AG08396 (cell line): Measurements from ENCODE around the gene TGFB2.
A peak's percentile ranks its signal among the peaks of the same experiment; 100 is the strongest.
"Not testable (repeated sequence)": the region's sequence is repeated elsewhere in the genome, so short reads cannot be mapped to it uniquely, and the experiment has no call there.

Experiments
- DNase-seq: peaks from one replicate; pipeline ENCODE4 v3.0.0; 2012; ENCODE audit warnings: low spot score, mixed read lengths

TGFB2 gene

DNA sequence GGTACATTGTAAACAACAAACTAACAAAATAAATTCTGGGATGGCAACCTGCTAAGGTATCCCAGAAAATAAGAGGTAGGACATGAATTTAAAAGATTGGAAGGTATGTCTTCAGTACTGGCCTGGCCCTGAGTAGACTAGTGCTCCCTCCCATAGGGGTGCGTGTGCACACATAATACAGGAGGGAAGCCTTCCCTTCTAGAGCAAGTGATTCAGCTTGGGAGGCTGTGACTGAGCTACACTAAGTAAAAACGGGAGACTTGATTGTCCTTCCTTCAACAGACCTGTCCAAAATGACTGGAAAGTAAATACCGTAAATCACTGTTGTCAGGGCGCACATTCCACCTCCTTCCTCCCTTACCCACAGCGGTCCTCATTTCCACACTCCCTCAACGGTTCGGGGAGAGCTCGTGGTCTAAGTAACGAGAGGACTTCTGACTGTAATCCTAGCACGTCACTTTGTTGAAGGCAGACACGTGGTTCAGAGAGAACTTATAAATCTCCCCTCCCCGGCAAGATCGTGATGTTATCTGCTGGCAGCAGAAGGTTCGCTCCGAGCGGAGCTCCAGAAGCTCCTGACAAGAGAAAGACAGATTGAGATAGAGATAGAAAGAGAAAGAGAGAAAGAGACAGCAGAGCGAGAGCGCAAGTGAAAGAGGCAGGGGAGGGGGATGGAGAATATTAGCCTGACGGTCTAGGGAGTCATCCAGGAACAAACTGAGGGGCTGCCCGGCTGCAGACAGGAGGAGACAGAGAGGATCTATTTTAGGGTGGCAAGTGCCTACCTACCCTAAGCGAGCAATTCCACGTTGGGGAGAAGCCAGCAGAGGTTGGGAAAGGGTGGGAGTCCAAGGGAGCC lies at the start of gene TGFB2:
Gene TGFB2, plus strand, starts transcription at position 523 of the 859 bp plus-strand sequence. CDS start 1,366 bp downstream, outside the sequence.
- peak; percentile 67 for DNase-seq

DNA sequence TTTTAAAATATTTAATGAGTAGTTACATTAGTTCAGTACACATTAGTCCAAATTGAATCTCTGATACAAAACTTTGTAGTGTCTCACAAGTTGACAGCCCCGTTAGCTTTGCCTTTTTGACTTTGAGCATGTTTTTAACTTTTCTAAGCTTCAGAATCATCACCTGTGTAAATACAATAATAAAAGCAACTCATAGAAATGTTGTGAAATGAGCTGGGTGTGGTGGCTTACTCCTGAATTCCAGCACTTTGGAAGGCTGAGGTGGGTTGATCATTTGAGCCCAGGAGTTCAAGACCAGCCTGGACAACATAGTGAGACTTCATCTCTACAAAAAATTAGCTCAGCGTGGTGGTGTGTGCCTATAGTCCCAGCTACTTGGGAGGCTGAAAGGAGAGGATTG lies 49.0 kb upstream of the TGFB2 start:
- no peak for DNase-seq

DNA sequence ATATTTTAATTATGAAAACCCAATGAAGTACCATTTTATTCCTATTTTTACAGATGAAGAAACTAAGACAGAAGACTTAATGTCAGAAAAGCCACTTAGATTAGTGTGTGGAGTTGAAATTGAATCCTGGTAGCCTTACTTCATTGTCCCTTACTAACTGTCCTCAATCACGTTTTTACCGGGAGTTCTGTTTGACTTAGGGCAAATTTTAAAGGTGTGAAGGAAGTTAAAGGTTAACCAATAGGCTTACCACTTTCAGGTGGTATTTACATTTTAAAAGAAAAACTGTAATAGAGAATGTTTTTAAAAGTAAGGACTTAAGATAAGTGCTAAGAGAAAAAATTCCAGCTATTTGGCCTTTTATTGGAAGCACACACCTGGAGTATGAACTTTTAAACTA lies 47.7 kb upstream of the TGFB2 start:
- no peak for DNase-seq

DNA sequence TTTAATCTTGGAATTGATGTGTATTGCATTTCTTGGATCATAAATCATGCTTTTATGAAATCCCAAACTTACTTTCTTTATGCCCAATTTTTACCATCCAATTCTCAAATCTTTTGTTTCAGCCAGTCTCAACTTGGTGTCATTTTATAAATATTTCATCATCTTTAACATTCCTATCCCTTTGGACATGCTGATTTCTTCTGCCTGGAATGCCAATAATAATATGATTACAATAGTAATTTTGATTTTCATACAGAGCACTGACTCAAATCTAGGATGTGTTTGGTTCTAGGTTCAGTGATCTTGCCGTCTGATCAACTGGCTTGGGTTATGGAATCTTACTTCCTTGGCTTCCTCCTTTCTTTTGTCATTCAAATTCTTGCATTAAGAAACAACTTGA lies 47.3 kb upstream of the TGFB2 start:
- DNase-seq: no peak

DNA sequence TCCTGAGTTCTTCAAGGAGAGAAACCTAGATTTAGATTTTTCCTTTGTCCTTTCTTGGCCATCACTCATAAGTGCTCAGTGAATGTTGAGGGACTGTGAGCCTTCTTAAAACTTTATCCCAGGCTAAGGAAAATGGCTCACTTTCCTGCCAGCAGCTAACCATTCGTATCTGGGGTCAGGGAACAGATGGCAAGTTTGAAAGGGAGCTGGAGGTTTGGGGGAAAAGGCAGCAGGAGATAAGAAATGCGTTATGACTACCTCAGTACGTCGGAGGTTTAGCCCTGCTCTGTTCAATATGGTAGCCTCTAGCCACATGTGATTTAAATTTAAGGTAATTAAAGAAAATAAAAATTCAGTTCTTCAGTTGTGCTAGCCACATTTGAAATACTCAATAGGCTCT lies 46.7 kb upstream of the TGFB2 start:
- no peak for DNase-seq

DNA sequence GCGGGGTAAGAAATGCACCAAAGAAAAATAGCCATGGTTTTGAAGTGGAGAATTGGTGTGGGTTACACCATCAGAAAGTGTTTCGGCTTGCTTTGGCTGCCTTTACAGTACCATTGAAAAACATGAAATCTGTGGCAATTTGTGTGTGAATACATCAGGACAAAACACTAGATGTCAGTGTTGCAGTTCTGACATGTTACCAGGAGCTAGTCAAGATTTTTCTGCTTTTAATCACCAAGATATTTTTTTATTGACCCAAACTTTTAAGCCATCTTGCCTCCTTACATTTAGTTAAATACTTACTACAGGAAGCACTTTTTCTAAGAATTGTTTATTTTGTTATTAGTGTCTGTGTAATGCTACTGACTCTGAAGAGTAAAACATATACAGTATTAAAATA lies 45.7 kb upstream of the TGFB2 start:
- DNase-seq: peak; percentile 44

DNA sequence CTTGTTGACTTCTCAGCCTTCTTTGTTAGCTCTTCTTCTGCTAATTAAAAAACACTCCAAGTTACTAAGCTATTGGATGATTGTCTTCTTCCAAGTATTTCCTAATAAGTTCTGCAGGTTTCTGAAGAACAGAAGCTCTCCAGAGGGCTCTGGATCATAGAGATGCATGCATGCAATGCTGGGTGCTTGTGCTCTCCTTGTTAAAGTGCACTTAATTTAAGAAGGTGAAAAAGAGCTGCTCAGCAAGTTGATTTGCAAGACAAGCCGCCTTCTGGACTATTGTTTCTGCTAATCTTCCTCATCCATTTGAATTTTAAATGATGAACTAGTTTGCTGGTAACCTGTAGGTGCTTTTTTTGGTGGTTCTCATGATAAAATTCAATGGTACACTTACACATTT lies 43.9 kb upstream of the TGFB2 start:
- no peak for DNase-seq

DNA sequence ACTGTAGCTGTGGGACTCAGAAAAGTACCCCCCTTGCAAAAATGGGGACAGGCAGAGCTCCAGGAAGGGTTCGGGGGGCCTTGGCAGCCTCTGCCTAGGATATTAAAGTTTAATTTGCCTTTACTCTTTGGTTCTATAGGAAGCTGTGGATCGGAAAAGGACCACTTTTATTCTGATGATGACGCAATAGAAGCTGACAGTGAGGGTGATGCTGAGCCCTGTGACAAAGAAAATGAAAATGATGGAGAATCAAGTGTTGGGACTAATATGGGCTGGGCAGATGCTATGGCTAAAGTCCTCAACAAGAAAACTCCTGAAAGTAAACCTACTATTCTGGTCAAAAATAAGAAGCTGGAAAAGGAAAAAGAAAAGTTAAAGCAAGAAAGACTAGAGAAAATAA lies 43.0 kb upstream of the TGFB2 start:
- DNase-seq: no peak

DNA sequence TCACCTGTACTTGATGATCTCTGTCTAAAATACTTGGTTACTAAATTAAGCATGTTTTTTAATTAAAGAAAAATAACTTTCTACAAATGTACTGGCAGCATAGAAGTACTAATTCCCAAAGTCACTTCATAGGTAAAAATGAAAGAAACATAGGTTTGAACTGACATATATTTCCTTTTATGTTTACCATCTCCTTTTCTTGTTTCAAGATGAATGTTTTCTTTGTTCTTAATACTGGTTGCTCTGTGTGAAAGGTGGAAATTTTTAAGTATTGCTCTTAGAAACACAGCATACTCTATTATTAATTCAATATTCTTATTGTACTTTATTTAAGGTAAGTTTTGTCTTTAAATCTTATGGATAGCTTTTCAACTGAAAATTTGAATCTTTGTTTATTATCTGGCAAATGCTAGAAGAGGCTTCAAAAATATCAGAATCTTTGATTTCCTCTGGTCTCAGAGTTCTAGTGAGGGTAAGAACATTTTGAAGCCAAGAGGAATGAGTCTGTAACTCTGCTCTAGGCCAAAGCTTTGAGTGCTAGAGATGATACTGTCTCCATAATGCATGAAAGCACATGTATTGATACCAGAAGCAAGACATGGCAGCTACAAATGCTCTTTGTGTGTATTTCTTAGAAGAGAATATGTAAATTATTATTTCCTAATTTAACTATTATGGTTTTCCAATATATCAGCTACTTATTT lies 41.8 kb upstream of the TGFB2 start:
- no peak for DNase-seq

DNA sequence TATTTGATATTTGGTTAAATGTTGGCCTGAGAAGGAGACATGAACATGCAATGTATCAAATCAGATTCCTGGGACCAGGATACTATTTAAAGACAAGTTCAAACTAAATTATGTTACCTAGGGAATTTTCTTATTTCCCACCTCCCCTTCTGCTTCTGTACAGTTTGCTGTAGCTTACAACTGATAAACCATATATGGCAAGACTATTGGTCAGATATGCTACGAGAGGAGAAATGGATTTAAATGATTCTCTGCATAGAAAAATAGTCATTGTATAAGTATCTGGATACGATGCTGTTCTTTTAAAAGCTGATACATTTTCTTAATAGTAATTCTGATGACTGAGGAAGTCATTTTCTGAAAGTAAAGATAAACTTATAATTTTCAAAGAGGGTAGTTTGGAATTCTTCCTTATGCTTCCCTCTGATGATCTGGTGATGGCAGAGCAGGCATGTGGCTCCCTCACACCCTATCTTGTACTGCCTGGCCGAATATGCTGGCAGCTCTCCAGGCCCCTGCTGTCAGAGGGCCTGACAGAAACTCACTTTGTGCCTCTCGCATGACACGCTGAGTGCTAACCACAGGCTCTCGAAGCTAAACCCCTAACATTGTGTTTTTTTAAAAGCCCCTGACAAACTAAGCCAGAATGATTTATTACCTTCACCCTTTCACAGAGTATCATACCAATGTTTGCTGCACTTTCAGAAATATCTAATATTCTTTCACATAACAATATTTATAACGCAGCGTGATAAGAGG lies 40.7 kb upstream of the TGFB2 start:
- DNase-seq: no peak

DNA sequence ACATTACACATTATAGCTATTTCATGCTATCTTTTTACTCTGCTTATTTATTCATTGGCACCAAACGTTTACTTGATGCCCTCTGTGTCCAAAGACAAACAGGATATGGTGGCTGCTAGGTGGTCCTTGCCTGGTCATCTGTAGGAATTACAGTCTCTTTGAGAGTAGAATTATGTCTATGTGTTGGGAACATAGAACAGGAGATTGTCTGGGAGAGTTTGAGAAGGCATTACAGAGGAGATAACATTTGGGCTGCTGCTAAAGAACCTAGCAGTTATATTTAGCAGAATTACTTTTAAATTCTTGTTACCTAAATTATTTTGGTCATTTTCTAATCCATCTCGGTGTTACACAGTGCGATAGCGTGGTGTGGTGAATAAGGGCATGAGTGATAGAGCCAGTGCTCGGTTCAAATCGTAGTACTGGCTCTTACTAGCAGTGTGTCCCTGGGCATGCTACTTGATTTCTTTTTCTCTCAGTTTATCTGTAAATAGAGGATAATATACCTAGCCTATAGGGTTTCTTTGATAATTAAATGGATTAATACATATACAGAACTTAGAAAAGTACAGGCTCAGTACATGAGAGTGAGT lies 39.6 kb upstream of the TGFB2 start:
- DNase-seq: no peak

DNA sequence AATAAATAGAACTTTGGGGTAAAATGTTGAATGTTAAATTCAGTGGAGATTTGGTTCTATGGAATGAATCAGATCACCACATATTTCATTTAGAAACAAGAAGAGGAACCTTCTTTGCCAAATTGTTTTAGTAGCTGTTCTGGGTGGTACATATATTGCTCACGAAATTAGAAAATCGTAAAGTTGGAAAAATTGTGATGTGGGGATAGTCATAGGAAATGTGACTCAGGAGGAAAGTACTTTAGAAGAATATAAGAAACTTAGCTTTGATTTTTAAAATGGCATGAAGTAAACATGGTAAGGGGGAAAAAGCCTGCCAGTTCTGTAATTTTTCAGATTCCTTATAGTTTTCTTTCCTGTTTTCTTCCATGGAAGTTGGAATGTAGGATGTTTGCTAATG lies 32.6 kb upstream of the TGFB2 start:
- no peak for DNase-seq

DNA sequence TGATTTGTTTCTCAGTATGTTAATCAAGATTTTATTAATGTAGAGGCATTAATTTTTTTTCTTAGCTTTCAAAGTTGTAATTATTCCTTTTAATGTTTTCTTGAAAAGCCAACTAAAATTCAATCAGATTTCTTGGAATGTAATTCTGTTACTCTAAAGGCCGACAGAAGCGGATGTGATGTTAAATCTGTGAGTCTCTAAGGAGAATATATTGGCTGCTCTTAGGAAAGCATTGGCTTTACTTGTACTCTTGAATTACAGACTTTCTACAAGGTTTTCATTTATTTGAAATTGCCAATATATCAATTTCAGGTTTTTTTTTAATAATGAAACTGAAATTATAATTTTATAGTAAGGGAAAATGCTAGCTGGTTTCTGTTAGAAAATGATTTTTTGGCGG lies 30.8 kb upstream of the TGFB2 start:
- DNase-seq: no peak

DNA sequence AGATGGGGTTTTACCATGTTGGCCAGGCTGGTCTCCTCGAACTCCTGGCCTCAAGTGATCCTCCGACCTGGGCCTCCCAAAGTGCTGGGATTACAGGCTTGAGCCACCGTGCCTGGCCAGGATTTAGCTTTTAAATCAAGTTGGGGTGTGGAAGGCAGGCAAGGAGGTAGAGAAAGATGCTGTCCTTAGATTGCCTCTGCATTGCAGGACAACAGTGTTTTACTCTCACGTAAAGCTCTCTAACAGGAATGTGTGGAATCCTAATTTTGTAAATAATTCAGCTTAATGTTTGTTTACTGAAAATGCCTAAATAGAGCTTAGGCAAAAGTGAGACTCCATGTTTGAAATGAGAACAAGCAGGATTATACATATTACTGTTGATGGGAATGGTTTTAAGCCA lies 29.5 kb upstream of the TGFB2 start:
- peak; percentile 25 for DNase-seq

DNA sequence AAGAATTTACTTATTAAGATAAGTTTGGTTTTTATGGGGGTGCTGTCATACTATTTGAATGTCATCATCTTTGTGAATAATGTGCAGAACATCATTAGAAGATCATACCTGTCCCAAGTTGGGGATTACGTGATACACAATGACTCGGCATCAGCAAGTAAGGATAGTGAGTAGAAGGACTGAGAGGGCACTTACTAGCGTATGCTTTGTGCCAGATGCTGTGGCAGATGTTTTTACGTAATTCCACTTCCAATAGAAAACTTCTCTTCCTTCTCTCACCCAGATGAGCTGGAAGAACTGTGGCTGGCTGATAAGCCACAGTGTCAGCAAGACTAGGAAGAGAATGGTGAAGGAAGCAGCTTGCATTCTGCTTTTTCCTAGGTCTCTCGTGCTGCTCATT lies 28.1 kb upstream of the TGFB2 start:
- no peak for DNase-seq

DNA sequence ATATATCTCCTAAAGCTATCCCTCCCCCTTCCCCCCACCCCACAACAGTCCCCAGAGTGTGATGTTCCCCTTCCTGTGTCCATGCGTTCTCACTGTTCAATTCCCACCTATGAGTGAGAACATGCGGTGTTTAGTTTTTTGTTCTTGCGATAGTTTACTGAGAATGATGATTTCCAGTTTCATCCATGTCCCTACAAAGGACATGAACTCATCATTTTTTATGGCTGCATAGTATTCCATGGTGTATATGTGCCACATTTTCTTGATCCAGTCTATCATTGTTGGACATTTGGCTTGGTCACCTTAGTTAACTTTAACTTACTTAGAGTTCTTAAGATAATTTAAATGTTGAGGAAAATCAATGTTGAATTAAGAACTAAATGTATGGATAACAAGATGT lies 25.0 kb upstream of the TGFB2 start:
- DNase-seq: not testable (repeated sequence)

DNA sequence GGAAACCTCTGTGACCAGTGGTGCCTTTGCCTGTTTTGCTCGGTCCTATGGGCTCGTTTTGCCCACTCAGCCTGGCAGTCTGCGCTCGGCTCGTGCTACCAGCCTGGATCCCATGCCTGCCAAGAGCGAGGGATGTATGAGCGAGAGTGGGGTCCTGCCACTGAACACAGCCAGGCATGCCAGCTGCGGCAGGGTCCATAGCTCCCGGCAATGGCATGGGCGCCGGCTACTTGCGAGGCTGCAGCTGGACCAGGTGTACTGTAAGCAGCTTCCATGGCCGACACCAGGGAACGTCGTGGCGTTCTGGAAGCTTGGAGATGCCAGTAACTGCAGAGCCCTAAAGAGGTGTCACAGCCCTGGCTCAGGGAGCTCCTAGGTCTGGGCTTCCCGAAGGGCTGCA lies 22.4 kb upstream of the TGFB2 start:
- no peak for DNase-seq

DNA sequence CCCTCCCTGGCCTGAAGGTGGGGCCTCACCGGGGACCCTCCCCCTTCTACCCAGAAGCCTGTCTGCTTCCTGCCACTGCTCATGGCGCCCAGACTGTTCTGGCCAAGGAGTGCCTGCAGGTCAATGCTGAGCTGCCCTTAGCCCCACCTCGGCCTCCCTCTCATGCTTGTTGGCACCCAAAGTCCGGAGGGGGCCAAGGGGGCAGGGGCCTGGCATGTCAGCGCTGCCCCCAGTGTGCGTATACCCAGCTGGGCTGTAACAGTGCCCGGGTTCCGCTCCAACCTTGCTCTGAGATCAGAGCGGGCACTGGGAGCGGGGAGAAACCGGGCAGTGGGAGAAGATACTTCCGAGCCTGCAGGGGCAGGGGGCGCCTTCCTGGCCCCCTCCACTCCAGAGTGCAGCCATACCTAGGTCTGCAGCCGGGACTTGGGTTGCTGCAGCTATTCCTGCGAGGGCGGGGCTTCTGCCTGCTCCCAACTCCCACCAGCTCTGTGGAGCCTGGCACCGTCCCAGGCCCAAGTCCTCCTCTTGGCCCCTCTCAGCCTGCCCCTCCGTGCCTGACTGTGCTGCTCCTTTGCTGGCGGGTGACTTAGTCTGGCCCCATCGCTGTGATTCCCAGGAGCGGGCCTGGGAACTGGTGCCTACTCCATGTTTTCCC lies 21.4 kb upstream of the TGFB2 start:
- no peak for DNase-seq

DNA sequence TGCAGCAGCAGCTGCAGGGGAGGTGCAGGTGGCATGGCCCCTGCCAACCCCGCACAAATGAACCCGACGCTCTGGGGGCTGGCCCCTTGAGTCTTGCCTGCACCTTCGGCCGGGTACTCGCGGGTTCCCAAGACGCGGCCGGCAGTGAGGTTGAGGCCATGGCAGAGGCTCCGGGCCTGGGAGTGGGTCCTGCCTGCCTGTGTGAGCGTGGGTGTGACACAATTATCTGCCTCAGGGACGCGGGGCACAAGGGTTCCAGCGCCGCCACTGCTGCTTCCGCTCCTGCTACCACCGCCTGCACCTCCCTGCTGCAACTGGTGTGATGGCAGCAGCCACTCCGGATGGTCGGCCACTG lies 20.9 kb upstream of the TGFB2 start:
- no peak for DNase-seq

DNA sequence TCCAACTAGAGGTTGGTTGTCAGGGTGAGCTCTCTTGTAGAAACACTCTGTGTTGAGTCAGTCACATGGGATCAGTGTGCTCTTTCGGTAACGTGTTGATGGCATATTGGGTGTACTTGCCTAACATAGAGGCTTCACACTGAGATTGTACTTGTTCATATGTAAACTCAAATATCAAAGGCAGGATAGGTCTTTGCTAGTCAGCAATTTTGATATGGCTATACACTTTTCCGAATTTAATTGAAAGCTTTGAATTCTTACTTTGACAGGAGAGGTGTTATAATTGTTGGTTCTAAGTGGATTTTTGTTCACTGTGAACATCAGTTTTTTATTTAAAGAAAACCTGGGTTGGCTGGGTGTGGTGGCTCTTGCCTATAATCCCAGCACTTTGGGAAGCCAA lies 16.4 kb upstream of the TGFB2 start:
- DNase-seq: no peak

DNA sequence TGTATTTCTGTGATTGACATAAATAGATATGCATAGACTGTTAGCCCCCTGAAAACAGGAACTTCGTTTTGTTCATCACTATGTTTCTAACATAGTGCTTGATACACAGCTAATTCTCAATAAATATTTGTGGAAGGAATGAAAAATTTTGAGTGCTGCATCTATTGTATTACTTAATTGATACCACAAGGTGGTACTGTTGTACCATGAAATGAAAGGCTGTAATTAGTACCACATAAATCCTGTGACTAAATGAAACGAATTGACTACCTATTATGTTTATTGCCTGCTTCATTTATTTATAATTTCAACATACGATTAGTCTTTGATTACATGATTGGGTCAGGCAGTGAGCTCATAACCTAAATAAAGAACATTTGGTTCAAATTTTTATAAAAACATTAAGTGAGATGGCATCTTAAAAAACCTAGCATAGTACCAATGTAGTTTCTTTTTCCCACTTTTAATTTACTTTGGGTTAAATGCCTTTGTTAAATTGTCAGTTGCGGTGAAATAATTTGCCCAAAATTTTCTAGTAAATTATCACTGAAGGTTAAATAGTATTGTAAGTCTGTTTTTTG lies 15.0 kb upstream of the TGFB2 start:
- DNase-seq: peak; percentile 60

DNA sequence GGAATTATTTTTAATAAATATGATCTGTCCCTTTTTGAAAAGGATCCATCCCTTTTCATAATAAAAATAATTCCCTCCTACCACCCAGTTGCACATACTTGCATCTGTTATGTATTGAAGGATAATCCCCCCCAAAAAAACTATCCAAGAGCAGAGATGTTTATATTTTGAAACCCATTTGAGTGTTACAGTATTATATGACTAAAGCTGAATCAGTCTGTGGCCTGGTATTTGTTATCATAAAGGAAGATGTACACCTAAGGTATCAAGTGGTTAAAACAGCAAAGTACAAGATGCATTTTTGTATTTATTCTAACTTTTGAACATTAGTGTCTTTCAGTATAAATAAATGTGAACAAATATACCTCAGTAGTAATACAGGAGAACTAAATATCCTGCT lies 12.7 kb upstream of the TGFB2 start:
- DNase-seq: no peak
